C4-2B (cell line): ENCODE measurements around the gene EMC7.

Source experiments
- ZFX ChIP-seq: fragments of 450-650 bp; IDR thresholded peaks from 2 replicates; pipeline ENCODE4 v1.6.1; 2017
- TF ChIP-seq, protein P1 (sequence below): fragments of 450-650 bp; conservative IDR thresholded peaks from 2 replicates; pipeline ENCODE4 v1.5.1; 2017; ENCODE audit warnings: mild to moderate bottlenecking

DNA sequence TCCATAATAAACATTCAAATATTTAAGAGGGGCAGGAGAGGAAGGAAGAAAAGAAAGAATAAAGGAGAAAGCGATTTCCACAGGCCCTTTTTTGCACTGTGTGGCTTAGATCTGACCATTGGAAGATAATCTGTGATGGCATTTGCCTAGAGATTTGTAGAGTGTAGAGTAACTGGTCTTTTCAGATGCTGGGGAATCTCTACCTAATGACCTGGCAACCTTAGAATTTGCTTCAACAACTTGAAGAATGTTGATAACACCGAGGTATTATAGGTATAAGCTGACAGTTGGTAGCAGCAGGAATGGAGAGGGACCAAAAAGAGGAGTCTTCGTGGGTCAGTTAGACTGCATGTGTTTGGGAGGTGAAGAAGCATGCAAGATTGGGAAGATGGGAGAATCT lies 41.7 kb downstream of the EMC7 start:
- TF ChIP-seq, protein P1, sequence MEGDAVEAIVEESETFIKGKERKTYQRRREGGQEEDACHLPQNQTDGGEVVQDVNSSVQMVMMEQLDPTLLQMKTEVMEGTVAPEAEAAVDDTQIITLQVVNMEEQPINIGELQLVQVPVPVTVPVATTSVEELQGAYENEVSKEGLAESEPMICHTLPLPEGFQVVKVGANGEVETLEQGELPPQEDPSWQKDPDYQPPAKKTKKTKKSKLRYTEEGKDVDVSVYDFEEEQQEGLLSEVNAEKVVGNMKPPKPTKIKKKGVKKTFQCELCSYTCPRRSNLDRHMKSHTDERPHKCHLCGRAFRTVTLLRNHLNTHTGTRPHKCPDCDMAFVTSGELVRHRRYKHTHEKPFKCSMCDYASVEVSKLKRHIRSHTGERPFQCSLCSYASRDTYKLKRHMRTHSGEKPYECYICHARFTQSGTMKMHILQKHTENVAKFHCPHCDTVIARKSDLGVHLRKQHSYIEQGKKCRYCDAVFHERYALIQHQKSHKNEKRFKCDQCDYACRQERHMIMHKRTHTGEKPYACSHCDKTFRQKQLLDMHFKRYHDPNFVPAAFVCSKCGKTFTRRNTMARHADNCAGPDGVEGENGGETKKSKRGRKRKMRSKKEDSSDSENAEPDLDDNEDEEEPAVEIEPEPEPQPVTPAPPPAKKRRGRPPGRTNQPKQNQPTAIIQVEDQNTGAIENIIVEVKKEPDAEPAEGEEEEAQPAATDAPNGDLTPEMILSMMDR: no peak
- no peak for TF ChIP-seq ZFX
